NCI-H1417 treated with DMSO at 0.1 percent for 48 hours (cell line): ENCODE data around the gene KAZN.
"Not testable (repeated sequence)": the region's sequence is repeated elsewhere in the genome, so short reads cannot be mapped to it uniquely, and the experiment has no call there.

Experiments used
- DNase-seq: peaks from one replicate; lab custom pipeline; 2025; lab: John Stamatoyannopoulos, UW

KAZN gene

DNA sequence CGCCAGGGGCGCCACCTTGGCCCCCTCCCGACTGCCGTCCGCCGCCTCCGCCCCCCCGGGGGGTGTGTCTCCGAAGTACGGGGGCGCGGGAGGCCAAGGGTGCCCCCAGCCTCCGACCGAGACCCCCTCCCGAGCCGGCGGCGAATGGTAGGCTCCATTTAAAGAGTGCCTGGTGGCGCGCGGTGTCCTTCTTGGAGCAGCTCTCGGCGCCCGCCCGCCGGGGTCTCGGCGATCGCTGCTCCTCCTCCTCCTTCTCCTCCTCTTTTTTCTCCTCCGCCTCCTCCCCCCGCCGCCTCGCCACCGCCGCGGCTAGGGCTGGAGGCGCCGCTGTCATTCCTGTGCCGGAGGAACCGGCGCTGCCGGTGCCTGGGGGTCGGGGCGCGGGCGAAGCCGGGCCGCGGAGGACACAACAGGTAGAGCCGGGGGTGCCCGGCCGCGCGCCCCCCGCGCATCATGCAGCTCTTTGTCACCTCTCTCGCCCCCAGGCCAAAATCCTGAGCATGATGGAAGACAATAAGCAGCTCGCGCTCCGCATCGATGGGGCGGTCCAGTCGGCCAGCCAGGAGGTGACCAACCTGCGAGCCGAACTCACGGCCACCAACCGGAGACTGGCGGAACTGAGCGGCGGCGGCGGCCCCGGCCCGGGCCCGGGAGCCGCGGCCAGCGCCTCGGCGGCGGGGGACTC, at the start of gene KAZN:
TSS of gene KAZN (plus strand) at position 188 of the 685 bp plus-strand sequence.
- no peak for DNase-seq

DNA sequence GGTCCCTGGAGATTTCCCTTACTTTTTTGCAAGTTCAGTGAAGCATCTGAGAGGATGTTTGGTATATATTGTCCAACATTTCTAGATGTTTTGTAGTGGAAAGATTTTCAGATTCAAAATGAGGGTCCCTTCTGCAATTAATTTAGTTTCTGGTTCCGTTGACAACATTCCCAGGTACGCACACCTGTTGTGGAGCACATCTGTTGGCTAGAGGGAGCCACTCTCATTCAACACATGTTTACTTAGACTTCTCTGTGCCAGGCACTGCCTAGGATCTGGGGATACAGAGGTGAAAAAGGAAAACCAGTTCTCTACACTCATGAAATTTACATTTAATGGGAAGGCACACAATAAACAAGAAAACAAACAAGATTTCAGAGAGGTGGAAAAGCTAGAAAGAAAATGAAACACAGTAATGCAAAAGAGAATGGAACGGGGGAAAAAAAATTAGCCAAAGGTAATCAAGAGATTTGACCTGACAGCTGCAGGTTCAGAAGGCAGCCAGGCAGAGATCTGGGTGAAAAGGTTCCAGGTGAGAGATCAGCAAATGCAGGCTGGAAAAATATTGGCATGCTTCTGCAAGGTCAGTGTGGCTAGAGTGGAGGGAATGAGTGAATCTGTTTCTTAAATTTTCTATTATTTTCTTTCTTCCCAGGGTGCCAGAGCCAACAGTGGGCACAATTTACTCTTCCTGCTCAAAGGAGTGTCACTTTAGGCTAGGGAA, 48.4 kb upstream of the KAZN start:
- no peak for DNase-seq

DNA sequence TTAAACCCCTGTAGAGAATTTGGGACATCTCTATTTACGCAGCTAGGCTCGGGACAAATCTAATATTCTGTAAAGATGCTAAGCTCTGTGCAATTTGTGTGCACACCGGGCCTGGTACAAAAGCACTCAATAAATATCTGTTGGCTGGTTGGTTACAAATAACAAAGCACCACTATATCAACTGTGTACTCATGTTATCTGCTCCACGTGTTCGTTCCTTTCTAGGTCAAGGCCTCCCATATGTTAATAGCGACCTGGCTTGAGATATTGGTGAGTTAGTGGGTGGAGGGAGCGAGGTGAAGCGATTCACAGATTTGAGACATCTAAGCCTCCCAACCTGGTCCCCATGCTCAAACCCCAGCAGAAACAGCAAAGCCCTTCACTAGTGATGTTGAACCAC, 47.1 kb upstream of the KAZN start:
- DNase-seq: no peak

GRCh38 chr1:14552246-14552965, 46.1 kb upstream of the KAZN start:
- no peak for DNase-seq

DNA sequence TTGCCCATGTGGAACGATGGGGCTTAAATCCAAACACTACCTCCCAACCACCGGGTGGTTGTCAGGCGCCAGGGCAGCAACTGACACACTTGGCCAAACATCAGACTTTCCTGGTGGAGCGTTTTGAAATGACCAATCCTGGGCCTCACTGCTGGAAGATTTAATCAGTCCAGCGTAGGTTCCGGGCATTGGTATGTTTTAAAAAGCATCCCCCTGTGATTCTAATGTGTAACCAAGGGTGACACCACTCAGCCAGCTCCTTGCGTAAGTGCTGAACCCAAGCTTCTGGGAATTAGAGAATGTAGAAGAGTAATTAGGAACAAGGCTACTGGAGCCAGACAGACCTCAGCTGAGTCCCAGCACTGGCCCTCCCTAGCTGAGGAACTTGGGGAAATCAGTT, 44.8 kb upstream of the KAZN start:
- DNase-seq: no peak

- DNase-seq: no peak
These were observed 43.4 kb upstream of the KAZN start for GRCh38 chr1:14555091-14555490.

DNA sequence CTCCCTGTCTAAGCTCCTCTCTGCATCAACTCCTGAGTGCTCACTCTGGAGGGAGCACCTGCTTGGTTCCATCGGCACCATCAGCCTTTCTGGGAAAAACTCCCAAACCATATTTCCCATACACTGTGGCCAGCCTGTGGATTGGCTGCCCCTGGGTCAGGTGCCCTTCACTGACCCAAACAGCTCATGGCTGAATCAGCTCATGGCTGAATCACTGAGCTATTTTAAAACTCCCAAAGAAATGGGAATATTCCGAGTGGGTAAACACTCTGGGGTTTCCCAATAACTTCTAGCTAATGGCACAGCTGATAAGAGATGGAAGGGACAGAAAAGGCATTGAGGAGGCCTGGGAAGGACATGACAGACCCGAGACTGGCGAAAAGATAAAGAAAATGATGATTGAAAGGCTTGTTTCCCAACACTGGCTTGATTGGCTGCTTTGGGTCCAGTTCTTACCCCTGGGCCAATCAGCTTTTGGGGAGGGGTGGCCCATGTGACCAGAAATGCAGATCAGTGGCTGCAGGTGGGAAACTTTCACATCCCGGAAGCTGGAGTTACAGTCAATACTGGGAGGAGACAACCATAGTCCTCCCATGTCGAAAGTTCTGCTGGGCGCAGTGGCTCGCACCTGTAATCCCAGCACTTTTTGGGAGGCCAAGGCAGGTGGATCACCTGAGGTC, 37.3 kb upstream of the KAZN start:
- no peak for DNase-seq

DNA sequence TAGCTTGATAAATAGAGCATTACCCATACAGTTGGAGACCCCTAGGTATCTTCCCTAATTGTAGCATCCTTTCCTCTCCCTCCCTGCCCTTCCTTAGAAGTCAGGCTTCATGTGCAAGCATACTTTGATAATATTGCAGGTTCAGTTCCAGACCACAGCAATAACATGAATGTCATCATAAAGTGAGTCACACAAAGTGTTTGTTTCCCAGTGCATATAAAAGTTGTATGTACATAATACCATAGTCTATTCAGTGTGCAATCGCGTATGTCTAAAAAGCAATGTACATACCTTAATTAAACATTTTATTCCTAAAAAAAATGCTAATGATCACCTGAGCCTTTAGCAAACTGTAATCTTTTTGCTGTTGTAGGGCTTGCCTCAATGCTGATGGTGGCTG, 33.4 kb upstream of the KAZN start:
- DNase-seq: no peak

- no peak for DNase-seq
These were observed 31.4 kb upstream of the KAZN start for GRCh38 chr1:14567056-14567455.

DNA sequence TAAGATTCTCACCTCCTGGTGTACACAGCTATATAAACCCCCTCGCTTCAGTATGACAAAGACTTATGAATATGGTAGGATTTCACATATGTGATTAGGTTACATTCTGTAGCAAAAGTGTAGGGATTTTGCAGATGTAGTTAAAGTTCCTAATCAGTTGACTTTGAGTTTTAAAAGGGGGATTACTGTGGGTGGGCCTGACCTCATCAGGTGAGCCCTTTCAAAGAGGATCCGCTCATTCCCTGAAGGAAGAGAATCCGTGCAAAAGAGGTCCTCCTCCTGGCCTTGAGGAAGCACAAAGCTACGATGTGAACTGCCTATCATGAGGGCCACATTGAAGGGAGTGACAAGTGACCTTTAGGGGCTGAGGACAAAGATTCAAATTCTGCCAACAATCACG, 30.6 kb upstream of the KAZN start:
- no peak for DNase-seq

DNA sequence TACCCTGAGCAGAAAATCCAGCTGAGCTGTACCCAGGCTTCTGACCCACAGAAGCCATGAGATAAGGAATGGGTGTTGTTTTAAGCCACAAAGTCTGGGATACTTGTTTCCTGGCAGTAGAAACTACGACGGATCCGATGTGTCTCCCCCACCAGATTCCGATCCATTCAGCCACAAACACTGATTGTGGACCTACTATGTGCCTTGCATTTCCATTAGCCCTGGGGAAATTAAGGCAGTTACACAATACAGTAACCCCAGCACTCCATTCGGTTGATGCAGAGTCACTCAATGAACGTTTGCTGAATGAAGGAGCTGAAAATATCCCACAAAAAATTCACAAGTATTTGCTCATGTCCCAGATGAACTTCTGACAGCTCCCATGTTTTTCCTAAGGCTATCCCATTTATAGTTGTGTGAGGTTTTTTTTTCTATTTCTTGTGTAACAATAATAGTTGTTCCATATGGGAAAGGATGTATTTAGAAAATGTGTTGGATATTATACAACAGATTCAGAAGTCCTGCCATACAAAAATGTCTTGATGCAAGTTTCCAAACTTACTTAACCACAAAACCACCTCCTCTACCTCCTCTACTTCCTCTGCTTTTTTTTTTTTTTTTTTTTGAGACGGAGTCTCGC, 29.6 kb upstream of the KAZN start:
- DNase-seq: no peak

DNA sequence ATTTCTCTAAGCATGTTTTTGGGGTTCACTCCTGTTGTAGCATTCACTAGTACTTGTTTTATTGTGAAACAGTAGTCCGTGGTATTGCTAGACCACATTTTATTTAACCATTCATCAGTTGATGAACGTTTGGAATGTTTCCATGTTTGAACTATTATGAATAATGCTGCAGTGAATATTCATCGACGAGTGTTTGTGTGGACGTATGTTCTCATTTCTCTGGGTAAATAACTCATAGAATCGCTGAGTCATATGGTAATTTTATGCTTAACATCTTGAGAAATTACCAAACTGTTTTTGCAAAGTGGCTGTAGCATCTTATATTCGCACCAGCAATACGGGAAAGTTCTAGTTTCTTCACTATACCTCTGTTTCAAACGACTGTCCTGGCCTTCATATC, 28.0 kb upstream of the KAZN start:
- DNase-seq: no peak

DNA sequence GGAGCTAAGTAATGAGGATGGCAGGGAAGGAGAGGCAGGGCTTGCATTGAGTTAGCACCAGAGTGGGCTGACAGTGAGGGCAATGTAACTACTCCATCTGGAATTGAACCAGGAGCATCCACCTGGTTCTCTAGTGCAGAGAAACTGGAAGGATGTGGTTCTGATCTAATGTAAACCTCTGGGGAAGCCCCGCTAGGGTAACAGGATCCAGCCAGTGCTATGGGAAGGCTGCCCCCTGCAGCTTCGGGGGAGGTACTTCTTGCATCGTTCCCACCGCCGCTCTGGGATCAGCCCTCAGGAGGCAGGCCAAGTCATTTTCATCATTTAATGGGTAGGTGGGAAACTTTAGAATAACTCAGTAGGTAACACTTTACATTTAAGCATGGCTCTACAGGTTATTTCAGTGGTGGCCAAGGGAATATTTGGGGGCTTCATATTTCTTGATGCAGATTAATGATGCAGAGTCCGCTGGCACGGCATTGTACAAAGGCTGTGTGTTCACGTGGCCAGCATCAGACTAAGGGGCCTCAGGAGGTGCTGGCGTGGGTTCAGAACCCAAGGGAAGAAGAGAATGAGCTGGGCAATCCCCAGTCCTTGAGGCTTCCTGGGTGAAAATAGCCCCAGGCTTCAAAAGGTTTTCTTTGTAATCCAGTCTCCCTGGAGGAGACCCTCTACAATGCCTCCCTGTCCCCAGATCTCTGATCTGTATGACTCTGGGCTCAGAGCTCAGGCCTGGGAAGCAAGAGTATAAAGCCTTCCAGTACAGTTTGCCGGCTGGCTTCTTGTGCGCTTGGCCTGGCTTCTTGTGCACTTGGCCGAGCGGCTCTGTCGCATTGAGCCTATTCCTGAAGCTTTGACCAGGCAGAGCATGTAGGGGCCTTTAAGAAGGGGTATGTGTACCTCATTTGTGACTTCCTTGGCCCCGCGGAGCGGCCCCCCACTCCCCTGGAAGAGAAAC, 26.4 kb upstream of the KAZN start:
- DNase-seq: no peak

GRCh38 chr1:14572861-14573260, 25.6 kb upstream of the KAZN start:
- no peak for DNase-seq

DNA sequence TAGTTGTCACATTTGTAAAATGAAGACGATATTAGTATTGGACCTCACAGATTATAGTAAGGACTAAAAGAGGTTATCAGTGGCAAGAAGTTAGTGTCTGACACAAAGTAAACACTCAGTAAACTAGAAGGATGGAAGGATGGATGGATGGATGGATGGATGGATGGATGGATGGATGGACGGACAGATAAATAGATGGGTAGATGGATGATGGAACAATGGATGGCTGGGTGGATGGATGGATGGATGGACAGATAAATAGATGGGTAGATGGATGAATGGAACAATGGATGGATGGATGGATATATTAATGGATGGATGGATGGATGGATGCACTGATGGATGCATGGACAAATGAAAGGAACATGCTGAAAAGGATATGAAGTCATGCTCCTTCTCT, 22.3 kb upstream of the KAZN start:
- DNase-seq: no peak

DNA sequence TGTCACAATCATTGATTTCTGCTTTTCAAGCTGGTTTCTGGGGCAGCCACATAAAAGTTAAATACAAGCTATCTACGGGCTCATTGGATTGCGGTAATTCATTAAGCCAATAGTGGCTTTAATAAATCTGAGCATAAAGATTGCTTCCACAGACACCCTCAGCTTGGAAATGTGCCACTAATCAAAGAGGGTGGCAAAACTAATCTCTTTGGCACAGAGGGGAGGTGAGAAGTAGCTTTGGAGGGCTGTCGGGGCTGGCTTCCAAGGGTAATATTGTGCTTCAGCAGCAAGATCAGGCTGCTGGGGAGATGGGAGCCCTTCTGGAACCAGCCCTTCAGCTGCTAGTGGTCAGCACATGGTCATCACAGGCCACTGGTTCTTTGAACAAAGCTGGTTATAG, 21.2 kb upstream of the KAZN start:
- DNase-seq: no peak

- no peak for DNase-seq
These were observed 20.3 kb upstream of the KAZN start for GRCh38 chr1:14578156-14578555.

DNA sequence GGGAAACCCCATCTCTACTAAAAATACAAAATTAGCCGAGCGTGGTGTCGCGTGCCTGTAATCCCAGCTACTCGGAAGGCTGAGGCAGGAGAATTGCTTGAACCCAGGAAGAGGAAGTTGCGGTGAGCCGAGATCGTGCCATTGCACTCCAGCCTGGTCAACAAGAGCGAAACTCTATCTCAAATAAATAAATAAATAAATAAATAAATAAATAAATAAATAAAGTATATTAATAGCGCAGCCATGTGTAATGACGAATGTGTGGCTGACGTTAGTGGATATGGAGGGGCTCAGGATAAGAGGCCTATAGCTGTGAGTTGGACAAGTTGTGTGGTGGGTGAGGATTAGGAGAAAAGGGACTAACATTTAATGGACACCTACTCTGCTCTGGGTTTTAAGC, 18.2 kb upstream of the KAZN start:
- not testable (repeated sequence) for DNase-seq

DNA sequence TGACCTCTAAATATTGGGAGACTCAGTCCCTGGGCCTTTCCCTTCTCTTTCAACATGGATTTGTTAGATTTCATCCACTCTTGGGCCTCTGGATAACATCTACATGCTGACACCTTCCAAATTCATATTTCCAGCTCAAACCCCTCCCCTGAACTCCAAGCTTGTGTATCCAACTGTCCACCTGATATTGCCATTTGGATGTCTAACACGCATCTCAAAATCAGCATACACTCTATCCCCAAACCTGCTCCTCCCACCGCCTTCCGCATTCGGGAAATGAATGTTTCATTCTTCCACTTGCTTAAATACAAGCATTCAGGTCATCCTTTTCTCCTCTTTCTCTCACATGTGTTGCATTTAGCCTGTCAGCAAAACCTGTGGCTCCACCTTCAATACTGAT, 17.5 kb upstream of the KAZN start:
- DNase-seq: no peak

DNA sequence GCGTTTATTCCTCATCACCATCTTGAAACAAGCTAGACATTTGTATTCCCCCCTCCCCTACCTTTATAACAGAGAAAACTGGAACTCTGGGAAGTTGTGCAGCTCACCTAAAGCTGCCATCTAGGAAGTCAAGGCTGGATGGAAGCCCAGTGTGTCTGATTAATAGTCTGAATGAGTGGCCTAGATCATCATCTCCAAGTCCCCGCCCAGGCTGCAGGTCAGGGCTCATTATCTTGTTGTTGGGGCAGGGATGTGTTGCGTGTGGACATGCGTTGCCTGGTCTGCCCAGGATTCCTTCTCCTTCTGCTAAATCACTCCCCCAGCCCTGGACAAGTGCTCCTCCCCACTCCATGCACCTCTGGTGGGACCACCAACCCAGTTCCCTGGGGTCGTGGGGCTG, 14.7 kb upstream of the KAZN start:
- no peak for DNase-seq

DNA sequence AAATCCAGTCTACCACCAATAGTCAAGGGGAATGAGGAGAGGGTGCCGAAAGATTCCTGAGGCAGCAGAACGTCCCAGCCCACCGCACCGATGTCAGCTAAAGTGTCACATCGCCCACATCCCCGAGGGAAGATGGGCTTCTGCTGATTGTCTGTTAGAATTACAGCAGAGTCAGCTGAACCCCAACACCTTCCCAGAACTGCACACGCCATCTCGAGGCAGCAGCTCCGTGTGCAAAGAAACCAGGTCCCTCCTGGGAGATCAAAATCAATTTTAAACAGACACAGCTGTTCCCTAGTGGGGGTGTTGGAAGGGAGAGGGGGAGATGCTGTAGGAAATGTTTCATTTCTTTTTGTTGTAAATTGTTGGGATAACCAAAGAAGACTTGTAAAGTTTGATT, 12.8 kb upstream of the KAZN start:
- no peak for DNase-seq
